HG02943 (cell line): ENCODE data around the gene COA7.

Experiments used
- ATAC-seq: cut with Tn5 transposase; IDR thresholded peaks from one replicate; pipeline ENCODE4 v1.9.1; 2021; ENCODE audit warnings: mild to moderate bottlenecking, low read depth, moderate library complexity; ENCODE audit not compliant: unreplicated experiment

The COA7 gene

DNA sequence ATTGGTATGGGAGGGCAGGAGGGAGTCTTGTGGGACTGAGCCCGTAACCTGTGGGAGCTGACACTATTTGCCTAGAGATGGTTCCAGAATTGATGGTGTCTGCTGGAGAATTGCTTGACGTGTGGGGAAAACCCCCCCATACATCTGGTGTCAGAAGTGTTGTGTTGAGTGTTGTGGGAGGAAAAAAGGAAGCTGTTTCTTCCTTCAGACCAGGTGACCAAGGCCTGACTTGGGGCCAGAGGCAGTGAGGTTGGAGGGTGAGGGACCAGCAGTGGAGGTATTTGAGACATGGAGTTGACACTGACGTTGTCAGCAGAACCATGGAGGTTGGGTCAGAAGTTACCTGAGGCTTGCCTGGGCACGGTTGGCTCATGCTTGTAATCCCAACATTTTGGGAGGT, 56.8 kb downstream of the COA7 start:
- ATAC-seq: no peak

DNA sequence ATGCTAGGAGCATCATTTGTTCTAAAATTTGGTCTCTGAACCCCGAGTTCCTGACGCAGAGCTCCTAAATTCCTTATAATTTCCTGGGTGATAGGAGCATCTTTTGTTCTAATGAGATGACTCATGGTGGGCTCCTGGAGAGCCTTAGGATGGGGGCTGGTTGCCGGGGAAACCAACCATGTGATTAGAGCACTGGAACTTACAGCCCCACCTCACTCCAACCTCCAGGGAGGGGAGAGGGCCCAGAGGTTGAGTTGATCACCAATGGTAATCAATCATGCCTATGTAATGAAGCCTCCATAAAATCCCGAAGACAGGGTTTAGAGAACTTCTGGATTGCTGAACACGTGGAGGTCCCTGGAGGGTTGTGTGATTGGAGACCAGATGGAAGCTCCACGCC, 57.5 kb downstream of the COA7 start:
- ATAC-seq: no peak

DNA sequence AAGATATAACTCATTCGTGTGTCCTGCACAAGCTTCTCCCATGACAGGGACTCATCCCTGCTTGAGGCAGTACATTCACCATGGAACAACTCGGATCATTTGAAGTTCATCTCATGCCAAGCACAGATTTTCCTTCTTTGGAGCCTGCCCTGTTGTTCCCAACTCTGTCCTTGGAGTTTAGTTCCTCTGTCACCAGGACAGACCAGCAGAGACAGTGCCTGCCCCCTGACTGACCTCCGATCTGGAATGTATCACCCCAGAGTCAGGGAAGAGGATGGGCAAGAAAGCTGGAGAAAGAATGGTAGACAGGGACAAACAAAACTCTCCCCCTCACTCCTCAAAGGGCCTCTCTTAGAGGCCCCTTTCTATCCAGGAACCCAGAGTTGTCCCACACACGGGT, 60.2 kb downstream of the COA7 start:
- ATAC-seq: no peak

DNA sequence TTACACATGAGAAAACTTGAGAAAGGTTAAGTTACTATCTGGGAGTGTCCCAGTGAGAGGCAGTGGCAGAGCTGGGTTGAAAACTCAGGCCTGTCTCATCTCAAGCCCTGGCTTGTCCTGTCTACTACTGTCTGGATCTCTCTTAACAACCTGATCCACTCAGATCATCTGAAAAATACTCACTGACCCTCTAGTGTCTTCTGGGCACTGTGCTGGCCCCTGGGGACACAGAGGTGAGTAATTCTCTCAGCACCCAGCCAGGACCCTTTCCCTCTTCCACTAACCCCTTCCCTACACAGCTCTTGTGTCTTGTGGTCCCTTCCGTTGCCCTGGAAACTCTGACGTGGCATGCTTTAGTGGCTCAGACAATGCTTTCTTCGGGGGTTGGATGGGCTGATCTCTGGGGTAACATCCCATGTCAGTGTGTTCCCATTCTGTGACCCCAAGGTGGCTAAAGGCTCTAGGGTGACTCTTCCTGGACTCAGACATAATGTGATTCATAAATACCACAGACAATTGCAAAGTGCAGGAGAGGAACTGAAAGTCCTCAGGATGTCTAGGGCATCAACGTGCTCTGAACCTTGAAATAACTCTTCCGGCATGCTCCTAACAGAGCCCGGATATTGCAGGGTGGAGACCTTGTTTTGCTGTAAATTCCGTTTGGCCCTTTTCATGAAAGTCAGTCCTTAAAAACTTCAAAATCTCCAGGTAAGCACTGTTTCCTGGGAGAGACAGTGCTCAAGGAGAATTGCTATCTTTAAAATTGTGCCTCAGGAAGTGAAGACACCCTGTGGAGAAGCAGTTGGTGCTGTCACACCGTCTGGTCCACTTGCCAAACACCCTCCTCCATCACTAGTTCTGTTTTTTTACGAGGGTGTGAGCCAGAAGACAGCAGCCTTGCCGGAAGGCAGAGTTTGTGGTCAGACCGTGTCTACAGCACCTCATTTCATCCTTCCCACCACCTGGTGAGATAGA, 61.1 kb downstream of the COA7 start:
- ATAC-seq: peak; percentile 81

DNA sequence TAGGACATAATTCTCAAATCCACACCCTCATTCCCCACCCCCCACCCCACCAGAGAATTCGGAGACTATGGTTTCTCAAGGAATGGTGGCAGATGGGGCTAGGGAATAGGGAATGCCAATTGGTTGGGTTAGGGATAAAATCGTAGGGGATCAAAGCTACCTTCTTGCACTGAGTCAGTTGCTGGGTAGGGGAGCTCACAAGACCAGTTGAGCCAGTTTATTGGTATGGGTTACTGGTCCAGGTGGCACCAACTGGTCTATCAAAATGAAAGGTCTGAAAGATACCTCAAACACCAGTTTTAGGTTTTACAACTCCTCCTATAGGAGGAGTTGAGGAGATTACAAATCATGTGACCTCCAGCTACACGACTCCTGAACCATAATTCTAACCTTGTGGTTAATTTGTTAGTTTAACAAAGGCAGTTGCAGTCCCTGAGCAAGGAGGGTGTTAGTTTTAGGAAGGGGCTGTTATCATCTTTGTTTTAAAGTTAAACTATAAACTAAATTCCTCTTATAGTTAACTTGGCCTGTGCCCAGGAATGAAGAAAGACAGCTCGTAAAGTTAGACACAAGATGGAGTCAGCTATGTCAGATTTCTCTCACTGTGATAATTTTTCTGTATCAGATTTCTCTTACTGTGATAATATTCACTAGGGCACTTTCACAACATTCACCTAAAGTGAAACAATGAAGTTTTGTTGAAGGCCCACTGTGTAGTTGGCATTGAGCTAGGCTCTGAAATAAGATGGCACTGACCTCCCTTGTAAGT, 62.6 kb downstream of the COA7 start:
- no peak for ATAC-seq
